NCI-H2081 (cell line): ENCODE results near the gene SRSF4.
A peak's percentile ranks its signal among the peaks of the same experiment; 100 is the strongest.
"Not testable (repeated sequence)": the region's sequence is repeated elsewhere in the genome, so short reads cannot be mapped to it uniquely, and the experiment has no call there.

Source experiments
- DNase-seq, 2 experiments: peaks; one replicate each; lab custom pipeline; 2025; lab: John Stamatoyannopoulos, UW

Gene SRSF4

DNA sequence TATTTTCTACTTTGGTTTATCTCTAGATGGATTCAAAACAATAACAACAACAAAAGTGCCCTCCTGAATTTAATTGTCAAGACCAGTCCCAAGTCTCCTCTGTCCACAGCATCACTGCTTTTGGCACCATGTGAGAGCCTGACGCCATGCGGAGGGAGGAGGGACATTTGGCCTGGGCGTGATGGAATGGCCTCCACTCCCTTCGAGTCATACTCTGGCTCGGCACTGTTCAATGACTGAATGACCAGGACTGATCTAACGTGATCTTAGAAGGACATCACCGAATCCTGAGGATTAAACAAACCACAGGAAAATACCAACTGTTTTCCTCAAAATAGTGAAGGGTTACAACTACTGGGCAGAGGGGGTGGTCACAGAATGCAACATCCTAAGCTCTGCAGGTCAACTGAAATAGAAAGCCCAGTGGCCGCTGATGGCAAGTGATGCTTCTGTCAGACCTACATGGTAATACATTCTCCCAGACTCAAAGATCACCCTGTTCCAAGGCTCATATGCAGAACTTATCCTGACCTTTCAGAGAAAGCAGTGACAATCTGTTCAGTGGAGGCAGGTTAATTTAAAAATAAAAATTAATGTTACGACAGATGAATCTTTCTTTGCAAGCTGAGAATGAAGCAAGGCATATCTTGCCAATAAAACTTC lies 19.1 kb downstream of the SRSF4 start:
- DNase-seq, result no peak

DNA sequence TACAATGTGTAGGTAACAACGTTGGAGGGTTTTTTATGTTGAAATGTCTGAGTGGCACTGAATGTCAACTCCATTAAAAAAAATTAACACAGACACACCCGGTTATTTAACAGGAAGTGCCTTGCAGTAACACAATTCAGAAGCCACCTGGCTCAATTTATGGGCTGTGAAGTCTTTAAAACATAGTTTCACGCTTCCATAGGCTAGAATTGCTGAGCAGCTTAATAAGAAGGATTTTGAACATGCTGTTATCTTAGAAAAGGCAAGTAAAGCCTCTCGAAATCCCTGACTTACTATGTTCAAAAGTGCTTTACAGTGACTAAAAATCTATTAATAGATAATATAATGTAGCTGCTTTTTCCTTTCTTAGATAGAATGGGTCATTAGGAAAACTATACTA lies 19.7 kb downstream of the SRSF4 start:
- peak in 1 of 2 experiments; percentile 24 for DNase-seq

DNA sequence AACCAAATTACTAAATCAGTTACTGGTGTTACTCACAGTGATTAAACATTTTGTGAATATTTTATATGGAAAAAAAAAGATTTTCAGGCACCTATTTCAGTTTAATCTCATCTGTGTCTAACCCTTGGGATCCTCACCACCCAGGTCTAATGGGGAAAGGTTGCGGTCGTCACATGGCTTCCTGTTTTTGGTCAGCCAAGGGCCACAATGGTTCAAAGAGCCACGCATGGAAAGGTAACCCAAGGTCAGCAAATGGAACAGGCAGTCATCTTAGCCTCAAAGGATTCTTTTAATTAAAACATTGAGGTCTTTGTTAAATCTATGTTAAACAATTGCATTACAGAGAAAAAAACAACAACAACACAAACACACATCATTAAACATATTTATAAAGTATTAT lies 21.9 kb downstream of the SRSF4 start:
- DNase-seq, result no peak

DNA sequence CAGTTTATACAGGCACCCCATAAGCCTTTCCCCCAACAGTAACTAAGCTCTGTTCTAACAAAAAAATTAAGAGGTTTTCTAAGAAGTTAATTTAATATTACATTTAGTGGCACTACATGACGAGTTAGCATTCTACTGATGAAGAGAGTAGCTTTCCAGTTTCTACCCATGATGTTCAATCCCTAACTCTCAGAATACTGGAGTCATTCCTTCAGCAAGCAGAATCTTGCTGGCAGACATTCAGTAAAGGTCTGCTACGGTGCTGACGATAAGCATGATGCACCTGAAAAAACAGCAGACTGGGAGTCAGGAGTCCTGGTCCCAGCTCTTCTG lies 24.5 kb downstream of the SRSF4 start:
- DNase-seq, result no peak

DNA sequence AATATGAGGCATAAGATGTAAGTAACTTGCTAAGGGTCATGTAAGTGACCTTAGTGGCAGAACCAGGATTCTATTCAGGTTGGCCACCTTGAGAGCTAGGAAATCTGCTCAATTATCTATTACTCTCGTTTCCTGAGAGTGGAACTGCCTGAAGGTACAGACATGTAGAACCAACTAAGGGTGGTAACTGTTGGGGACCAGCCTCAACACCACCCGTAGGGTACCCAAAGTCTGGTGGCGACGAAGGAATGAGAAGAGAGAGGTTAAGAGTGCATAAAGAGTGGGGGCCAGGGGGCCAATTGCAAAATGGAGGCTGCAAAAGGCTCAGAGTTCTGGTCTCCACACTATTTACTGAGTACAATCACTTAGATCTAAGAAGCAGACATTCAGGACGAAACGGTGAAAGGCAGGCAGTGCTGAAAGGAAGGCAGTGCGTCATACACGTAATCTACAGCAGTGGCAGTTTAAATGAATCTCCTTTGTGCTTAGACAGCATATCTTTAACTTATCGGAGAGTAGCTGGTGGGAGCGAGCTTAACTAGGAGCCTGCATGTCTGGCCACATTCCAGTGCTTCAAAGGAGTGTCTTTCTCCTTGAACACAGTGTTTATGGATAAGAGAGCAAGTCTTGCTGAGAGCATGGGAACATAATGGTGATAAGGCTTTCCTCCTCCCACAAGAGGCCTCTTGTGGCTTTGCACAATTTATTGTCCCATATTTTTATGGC lies 25.0 kb downstream of the SRSF4 start:
- DNase-seq, result no peak

DNA sequence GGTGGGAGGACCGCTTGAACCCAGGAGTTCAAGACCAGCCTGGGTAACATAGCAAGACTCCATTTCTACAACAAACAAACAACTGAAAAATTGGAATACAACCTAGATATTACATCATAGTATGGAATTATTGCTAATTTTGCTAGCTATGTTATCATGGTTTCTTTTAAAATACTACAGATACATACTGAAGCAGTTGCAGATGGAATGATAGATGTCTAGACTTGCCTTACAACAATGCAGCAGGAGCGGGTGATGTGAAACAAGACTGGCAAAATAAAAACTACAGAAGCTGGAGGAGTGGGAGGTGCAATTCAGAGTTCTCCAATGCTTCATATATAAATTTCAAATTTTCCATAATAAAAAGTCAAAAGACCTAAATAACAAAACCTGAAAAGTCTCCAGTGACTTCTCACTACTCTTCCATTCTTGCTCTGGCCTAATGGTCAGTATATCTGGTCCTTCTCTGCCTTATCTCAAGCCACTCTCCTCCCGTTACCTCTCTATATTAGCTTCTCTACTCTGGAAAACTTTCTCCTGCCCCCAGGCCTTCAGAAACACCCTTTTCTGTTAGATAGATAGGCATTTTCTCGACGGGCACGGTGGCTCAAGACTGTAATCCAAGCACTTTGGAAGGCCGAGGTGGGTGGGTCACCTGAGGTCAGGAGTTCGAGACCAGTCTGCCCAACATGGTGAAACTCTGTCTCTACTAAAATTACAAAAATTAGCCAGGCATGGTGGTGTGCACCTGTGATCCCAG lies 29.5 kb downstream of the SRSF4 start:
- DNase-seq, result no peak

DNA sequence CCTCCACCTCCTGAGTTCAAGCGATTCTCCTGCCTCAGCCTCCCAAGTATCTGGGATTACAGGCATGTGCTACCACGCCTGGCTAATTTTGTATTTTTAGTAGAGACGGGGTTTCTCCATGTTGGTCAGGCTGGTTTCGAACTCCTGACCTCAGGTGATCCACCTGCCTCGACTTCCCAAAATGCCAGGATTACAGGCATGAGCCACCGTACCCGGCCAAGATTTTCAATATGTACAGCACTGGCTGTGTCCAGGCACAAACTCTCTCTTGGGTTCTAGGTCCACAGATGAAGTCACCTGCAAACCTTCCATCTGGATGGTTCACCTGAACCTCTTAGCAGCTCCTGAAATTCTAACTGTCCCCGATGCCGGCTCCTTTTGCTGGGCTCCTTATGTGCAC lies 31.4 kb downstream of the SRSF4 start:
- not testable (repeated sequence) for DNase-seq

DNA sequence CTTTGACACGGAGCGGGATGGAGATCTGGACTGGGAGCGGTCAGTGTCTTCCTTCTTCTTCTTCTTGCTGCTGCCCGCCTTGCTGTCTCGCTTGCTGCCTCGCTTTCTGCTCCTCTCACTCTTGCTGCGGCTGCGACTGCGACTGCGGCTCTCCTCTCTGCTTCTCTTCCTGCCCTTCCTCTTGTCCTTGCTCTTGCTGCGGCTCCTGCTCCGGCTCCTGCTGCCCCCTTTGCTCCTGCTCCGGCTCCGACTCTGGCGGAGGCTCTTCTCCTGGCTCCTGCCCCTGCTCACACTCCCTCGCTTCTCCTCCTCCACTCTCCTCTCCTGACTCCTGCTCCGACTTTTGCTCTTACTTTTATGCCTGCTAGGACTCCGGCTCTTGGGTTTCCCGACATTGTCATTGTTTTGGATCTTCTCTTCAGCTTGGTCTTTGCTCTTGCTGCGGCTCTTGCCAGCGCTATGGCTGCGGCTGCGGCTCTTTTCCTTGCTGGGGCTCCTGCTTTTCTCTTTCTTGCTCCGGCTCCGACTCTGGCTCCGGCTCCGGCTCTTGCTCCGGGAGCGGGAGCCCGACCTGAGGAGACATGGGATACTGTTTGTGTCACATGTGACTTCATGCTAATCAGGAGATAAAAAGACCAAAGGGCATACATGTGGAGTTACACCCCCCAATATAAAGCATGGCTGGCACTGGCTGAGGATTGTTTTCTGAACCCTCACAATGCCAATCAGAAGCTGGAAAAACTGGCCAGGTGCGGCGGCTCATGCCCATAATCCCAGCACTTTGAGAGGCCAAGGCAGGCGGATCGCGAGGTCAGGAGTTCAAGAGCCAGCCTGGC lies 32.8 kb downstream of the SRSF4 start:
- no peak for DNase-seq

DNA sequence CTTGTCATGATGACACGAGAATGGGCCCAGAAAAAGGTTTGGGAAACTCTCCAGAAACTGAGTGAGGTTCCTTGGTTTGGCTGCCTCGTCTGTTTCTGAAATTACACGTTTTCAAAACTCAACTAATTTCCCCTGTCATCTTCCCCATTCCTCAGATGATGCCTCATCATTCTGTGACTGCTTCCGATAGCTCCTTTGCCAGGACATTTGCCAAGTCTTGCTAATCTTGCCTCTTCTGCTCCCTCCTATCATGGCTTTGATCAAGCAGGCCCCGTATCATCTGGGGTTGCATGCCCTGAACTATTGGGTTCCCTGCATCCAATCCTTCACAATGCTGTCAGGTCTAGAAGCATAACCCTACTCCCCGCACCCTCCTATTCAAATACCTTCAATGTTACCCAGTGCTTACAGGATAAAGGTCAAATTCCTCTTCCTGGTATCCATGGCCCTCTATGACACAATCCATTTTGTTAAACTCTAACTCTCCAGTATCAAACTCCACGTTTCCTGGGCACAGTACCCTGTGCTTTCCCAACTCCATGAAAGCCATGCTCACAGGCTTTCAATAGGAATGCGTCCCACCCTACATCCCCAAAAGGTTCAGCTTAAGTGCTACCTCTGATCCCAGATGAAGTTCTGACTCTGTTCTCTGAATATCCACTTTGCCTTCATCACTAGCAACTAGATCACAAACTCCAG lies 35.8 kb downstream of the SRSF4 start:
- DNase-seq, result no peak

DNA sequence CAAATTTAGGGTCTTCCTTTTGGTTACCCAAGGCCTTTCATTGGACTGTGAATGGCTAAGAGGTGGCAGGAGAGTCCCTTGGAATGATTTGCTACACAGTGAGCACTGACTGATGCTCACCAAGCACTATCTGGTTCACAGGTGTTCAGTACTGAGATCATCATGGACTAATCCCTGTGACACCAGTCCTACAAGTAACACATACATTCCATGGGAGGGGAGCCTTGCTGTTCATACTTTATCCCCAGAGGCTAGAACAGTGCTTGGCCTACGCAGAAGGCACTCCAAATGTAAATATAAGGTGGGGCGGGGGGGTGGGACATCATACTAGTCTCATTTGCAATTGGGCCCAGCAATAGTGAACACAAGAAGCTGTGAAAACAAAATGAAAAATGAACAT lies 37.5 kb downstream of the SRSF4 start:
- DNase-seq, result no peak

DNA sequence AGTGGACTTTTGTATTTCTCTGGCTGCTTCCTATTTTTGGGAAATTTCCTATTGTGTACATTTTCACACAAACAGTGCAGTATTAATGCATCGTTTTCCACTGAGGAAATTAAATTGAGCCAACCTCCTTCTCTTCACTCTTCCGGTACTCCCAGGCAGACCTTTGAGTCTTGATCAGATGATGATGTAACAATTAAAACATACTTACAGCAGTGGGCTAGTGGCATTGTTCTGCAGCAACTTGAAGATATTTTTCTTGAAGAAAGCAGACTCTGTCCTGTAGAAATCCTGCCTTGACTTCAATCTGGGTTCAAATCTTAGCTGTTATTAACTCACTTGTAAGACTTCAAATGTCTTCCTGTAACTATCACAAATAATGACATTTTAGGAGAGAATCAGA lies 39.0 kb downstream of the SRSF4 start:
- no peak for DNase-seq

DNA sequence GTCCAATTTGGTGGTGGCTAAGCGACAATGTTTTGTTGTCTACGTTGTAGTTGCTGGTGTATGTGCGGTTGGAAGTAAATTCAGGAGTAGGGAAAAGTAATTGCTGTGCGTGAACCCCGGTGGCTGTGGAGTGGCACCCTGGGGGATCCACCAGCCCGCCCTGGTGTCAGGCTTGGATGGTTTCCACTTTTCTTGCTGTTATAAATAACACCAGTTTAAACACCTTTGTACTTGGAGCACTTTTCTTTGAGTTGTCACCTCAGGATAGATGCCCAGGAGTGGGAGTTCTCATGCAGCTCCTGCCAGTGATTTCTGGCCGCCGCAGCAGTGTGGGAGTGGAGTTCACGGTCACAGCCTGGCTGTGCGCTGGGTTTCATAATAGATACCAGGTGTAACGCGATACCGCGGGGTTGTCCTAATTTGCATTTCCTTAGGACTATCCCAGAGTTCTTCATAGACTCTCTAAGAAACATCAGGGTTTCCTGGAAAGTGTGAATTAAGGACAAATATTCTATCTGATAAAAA lies 45.2 kb downstream of the SRSF4 start:
- no peak for DNase-seq

DNA sequence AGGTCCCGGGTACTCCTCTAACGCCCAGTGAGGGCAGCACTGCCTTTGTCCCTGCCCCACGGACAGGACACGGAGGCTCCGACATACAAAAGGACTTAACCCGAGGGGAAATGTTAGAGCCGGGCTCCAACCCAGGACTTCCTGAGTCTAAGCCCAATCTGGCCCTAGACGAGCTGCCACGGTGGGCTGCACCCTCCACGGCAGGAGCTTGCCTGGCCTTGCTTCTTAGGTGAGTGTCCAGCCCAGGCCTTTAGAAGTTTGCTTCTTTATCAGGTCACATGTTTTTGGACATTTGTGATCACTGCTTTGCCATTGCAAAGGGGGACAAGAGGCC lies 47.0 kb downstream of the SRSF4 start:
- DNase-seq, result no peak

DNA sequence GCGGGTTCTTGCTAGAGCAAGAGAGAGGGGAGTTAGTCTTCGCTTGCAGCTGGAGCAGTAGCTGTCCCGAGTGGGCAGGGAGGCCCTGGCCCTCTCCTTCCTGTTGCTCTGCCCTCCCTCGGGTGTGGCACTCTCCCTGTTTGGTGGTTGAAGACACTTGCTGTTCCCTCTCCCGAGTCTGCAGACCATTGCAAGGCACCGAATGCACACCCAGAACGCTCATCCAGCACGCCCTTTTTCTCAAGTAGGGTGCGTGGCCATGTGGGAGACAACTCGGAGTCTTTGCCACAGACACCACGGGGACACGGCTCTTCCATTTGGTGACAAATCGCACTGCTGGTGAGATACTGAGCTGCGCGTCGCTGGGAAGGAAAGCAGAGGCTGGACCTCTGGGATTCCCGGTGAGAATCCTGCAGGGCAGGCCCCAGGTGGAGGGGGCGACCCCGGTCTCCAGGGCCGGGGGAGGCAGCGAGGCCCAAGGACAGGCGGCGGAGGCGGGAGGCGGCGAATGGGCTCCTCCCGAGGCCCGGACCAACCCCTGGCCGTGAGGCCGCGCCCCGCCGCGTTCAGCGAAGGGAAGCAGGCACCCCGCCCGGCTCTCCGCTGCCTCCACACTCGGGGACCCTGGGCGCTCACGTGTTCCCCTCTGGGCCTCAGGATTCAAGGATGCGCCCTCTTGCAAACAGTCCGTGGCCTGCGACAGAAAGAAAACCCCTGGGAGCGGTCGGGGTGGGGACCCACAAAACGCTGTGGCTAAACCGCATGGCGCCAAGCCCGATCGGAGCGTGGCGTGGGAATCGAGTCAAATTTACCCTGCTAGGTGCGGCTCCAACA lies 47.6 kb downstream of the SRSF4 start:
- DNase-seq, result no peak

DNA sequence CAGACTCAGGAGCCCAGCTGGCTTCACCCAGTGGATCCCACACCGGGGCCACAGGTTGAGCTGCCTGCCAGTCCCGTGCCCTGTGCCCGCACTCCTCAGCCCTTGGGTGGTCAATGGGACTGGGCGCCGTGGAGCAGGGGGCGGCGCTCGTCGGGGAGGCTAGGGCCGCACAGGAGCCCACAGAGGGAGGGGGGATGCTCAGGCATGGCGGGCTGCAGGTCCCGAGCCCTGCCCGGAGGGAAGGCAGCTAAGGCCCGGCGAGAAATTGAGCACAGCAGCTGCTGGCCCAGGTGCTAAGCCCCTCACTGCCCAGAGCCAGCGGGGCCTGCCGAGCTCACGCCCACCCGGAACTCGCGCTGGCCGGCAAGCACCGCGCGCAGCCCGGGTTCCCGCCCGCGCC lies 50.6 kb downstream of the SRSF4 start:
- DNase-seq, result not testable (repeated sequence)

DNA sequence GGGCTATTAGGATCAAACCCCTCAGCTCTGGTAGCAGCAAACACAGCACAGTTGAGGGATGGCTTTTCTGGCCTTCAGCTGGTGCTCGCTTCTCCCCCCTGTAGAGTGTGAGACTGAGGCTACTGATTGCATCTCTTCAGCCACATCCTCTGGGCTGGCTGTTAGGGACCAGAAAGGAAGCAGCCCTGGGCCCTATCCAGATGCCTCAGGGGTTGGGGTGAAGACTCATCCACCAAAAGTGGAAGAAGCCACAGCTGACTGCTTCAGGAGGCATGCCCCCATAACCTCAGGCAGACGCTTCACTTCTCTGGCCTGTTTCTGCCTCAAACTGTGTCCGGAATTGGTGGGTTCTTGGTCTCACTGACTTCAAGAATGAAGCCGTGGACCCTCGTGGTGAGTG lies 51.8 kb downstream of the SRSF4 start:
- no peak for DNase-seq

DNA sequence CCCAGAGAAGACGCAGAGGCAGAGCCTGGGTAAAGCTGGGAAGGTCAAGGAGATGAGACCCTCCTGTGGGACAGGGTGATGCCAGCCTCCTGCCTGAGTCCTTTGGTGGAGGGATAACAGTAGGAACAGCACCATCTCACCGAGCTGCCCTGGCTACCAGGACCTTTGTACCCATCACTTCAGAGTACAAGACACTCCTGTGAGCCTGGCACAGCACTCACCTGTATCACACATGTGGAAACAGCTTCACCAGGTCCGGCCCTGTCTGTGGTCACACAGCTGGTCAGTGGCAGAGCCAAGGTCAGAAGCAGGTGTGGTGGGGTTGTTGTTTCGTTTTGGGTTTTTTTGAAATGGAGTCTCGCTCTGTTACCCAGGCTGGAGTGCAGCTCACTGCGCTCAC lies 53.0 kb downstream of the SRSF4 start:
- no peak for DNase-seq

DNA sequence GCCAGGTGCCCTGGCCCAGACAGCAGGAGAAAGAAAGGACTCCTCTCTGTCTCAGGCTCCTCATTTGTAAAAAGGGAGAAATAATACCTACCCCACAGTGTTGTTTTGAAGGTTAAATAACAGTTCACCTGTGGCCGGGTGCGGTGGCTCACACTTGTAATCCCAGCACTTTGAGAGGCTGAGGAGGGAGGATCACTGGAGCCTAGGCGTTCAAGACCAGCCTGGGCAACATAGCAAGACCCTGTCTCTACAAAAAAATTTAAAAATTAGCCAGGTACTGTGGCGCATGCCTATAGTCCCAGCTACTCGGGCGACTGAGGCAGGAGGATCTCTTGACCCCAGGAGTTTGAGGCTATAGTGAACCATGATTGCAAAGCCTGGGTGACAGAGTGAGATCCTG lies 55.5 kb downstream of the SRSF4 start:
- DNase-seq, result no peak

DNA sequence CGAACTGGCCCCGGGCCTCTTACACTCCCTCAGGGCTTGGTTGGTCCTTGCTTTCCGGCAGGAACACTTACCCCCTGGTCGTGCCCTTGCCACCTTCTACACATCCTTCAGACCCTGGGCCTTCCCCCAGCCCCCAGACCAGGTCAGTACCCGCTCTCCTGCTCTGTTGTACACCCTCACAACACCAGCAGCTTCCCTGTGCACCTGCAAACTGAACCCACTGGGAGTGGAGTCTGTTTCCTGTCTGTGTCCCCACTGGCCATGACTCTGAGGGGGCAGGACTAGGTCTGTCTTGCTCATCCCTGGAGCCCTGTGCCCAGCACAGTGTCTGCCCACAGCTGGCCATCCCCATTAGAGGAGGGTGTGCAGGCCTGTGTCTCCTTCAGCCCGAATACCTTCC lies 55.9 kb downstream of the SRSF4 start:
- no peak for DNase-seq

DNA sequence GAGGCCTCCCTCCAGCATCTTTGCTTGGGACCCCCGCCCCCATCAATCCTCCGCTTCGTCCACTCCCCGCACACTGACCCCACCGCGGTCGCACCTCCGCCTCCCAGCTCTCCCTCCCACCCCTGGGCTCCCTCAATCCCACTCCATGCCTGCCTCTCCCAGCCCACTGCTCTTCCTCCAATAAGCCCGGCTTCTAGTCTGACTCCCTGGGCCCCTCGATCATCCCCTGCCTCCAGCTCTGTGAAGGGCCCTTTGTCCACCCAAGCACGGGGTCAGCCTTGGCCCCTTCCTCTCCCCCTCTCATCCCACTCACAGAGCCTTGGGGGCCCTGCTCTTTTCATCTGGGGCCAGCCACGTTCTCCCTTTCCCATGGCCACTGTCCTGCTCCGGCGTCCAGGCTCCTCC lies 56.5 kb downstream of the SRSF4 start:
- no peak for DNase-seq
